ENCODE measurements around the gene CAMTA1.

CAMTA1 gene

GRCh38 chr1:7448986-7449385, 663.7 kb downstream of the CAMTA1 start:
- DNase-seq: no peak

- DNase-seq: no peak
Observed at GRCh38 chr1:7449750-7450149, 664.5 kb downstream of the CAMTA1 start.

- no peak for DNase-seq
Observed at GRCh38 chr1:7450838-7451237, 665.6 kb downstream of the CAMTA1 start.

GRCh38 chr1:7453038-7453437, 667.8 kb downstream of the CAMTA1 start:
- no peak for DNase-seq

GRCh38 chr1:7454052-7454815, 669.0 kb downstream of the CAMTA1 start:
- no peak for DNase-seq

GRCh38 chr1:7454895-7455784, 669.9 kb downstream of the CAMTA1 start:
- no peak for DNase-seq

GRCh38 chr1:7455796-7456721, 670.8 kb downstream of the CAMTA1 start:
- DNase-seq: no peak

GRCh38 chr1:7456722-7457082, 671.4 kb downstream of the CAMTA1 start:
- DNase-seq: no peak

GRCh38 chr1:7457811-7458210, 672.6 kb downstream of the CAMTA1 start:
- no peak for DNase-seq

GRCh38 chr1:7458946-7459345, 673.7 kb downstream of the CAMTA1 start:
- DNase-seq: no peak

- no peak for DNase-seq
Observed at GRCh38 chr1:7459914-7460313, 674.7 kb downstream of the CAMTA1 start.

GRCh38 chr1:7460807-7461206, 675.6 kb downstream of the CAMTA1 start:
- no peak for DNase-seq

GRCh38 chr1:7462617-7463016, 677.4 kb downstream of the CAMTA1 start:
- DNase-seq: no peak

GRCh38 chr1:7463526-7463925, 678.3 kb downstream of the CAMTA1 start:
- no peak for DNase-seq

- no peak for DNase-seq
Observed at GRCh38 chr1:7464736-7465135, 679.5 kb downstream of the CAMTA1 start.

- no peak for DNase-seq
Observed at GRCh38 chr1:7467476-7468175, 682.4 kb downstream of the CAMTA1 start.

- no peak for DNase-seq
Observed at GRCh38 chr1:7468248-7468647, 683.0 kb downstream of the CAMTA1 start.

- no peak for DNase-seq
Observed at GRCh38 chr1:7469255-7469938, 684.1 kb downstream of the CAMTA1 start.

GRCh38 chr1:7470904-7471638, 685.8 kb downstream of the CAMTA1 start:
- DNase-seq: no peak

GRCh38 chr1:7471836-7472235, 686.6 kb downstream of the CAMTA1 start:
- peak; percentile 46 for DNase-seq
